ENCODE results near the gene KMT5C.

The KMT5C gene

DNA sequence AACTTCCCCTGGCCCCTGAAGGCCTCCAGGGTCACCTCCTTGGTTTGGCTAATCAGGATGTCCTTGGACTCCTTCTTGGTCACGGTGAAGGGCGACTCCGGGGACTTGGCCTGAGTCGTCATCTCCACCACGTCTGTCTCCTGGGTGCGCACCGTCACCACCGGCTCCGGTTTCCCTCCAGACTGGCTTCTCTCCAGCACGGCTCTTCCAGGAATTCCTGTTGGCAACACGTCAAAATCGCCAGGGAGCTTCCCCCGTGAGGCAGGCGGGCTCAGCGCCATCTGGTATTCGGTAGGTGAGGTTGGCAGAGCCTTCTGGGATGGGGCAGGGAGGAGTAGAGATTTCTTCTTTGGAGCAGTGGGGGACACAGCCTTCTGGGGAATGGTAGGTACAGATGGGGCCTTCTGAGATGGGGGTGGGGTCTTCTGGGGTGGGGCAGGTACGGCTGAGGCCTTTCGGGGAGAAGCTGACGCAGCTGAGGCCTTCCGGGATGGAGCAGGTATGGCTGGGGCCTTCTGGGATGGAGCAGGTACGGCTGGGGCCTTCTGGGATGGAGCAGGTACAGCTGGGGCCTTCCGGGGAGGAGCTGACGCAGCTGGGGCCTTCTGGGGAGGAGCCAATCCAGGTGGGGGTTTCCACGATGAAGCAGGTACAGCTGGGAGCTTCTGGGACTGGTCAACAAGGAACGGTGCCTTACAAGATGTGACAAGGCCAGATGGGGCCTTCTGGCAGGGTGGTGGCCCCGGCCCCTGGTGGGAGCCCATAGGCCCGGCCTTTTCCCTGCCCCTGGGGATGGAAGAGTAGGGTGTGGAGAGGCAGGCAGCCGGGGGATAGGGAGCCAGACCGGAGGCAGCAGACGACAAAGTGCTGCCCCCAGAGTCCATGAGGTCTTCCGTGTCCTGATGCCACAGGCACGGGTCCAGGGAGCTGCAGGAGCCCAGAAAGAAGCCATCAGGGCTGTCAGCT is 19.6 kb downstream of the KMT5C start:
- Mint-ChIP-seq H3K4me3 (no peak overlapping the region), H3K27ac (no peak overlapping the region), H3K36me3 (no peaks in the 10 kb centered on the region), H3K4me1 (peaks cover 3% of the 10 kb centered on the region), H3K9me3 (no peaks in the 10 kb centered on the region), H3K27me3 (peaks cover 21% of the 10 kb centered on the region)
- DNase-seq (ENCODE audit: low spot score in 2 of 2) (no peak), ATAC-seq (ENCODE audit: low read depth) (no peak)

DNA sequence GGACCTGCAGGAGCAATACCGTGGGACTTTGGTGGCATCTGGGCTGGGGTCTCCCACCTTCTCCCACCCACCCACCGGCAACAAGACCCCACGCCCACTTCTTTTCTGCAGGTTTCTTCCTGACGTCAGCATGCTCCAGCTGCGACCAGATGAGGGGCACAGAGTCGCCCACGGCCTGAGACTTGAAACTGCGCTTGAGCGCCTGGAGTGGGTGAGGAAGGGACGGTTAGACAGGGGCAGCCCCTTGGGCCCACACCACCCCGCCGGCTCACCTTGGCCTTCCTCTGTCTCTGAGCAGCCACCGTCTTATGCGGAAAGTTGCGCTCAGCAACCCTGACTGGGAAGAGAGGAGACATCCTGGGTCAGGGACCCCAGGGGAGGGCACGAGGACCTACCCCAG is 21.2 kb downstream of the KMT5C start:
- DNase-seq (ENCODE audit: low spot score in 2 of 2) (no peak), ATAC-seq (ENCODE audit: low read depth) (no peak)
- Mint-ChIP-seq H3K27me3 (peaks cover 16% of the 10 kb centered on the region), H3K27ac (no peak overlapping the region), H3K36me3 (no peaks in the 10 kb centered on the region), H3K4me3 (no peak overlapping the region), H3K4me1 (peaks cover 3% of the 10 kb centered on the region), H3K9me3 (no peaks in the 10 kb centered on the region)

DNA sequence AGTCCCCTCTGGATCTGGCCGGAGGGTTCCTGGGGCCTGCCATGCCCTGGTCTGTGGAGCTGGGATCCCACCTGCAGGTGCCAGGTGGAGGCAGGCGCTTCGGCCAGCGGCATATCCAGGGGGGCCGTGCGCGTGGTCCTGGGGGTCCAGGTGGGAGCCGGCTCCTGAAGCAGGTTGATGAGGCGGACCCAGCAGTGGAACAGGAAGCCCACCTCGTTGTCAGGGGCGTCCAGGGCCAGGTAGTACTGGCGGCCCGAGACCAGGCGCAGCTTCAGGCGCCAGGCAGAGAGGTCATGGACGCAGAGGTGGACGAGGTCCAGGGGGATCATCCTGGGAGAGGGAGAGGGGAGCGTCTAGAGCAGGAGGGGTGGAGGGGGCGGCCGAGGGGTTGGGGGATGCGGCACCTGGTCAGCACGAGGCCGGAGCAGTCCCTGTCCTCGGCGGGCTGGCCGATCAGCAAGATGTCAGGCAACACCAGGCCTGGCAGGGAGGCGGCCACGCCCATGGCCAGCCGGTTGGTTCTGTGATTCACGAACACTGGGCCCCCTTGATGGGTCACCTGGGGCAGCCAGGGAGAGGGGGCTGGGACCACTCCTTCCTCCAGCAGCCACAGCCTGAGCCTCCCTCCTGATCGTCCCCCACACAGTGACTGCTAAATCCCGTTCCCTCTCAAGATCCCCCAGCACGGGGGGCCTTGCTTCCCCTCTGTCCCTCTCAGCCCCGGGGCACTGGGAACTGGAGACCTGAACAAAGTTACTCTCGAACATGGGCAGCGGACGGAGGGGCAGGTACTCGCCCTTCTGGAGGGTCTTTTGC is 22.7 kb downstream of the KMT5C start:
- H3K9me3 Mint-ChIP-seq: no peaks in the 10 kb centered on the region
- H3K36me3 Mint-ChIP-seq: no peaks in the 10 kb centered on the region
- no peak for ATAC-seq (ENCODE audit: low read depth)
- DNase-seq (ENCODE audit: low spot score in 2 of 2): no peak
- H3K4me1 Mint-ChIP-seq: no peaks in the 10 kb centered on the region
- peaks cover 16% of the 10 kb centered on the region for H3K27me3 Mint-ChIP-seq
- no peak overlapping the region for H3K27ac Mint-ChIP-seq
- no peak overlapping the region for H3K4me3 Mint-ChIP-seq

DNA sequence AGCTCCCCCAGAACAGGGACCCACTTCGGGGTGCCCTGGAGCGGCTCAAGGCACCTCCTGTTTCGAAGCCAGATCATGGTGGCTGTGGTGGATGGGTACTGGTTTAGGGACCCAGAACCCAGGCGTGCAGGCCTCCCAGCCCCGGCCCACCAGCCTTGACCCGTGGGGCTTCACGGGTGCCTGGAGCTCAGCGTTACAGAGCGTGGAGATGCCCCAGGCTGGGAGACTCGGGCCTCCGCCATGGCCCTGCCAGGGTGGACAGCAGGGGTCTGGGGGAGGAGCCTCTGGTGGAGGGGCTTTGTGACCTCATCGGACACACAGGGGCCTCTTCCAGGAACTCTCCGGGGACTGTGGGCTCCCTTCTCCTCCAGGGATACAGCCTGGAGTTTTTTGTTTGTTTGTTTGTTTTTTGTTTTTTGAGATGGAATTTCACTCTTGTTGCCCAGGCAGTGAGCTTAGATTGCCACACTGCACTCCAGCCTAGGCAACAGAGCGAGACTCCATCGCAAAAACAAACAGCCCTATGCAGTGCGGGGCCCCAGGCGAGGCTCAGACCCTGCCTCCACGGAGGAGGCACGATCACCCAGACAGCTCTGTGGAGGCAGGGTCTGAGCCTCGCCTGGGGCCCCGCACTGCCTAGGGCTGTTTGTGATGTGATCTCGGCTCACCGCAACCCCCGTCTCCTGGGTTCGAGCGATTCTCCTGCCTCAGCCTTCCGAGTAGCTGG is 23.5 kb downstream of the KMT5C start, which contains the start of gene GARIN5B:
Gene GARIN5B (minus strand): TSS at position 271 of the 727 bp plus-strand sequence. CDS start 194 bp downstream, at position 77.
- no peak within 1 kb of the TSS for H3K4me3 Mint-ChIP-seq
- no peaks in the 10 kb centered on the region for H3K36me3 Mint-ChIP-seq
- no peak within 1 kb of the TSS for H3K27ac Mint-ChIP-seq
- peaks cover 14% of the 10 kb centered on the region for H3K27me3 Mint-ChIP-seq
- H3K4me1 Mint-ChIP-seq: no peaks in the 10 kb centered on the region
- ATAC-seq (ENCODE audit: low read depth) (no peak), DNase-seq (ENCODE audit: low spot score in 2 of 2) (no peak)
- no peaks in the 10 kb centered on the region for H3K9me3 Mint-ChIP-seq

DNA sequence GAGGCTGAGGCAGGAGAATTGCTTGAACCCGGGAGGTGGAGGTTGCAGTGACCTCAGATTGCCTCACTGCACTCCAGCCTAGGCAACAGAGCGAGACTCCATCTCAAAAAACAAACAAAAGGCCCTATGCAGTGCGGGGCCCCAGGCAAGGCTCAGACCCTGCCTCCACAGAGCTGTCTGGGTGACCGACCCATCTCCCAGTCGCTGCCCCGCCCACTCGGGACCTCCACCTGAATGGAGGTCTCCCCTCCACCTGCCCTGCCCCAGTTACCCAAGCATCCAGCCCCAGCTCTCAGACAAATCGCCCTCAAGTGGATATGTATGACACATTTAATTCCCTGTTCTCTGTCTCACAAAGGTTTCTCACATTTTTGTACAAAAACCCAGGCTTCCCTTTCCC is 25.6 kb downstream of the KMT5C start:
- no peaks in the 10 kb centered on the region for H3K9me3 Mint-ChIP-seq
- ATAC-seq (ENCODE audit: low read depth): no peak
- DNase-seq (ENCODE audit: low spot score in 2 of 2): no peak
- peaks cover 18% of the 10 kb centered on the region for H3K27me3 Mint-ChIP-seq
- H3K36me3 Mint-ChIP-seq: peaks cover 2% of the 10 kb centered on the region
- H3K4me3 Mint-ChIP-seq: no peak overlapping the region
- H3K4me1 Mint-ChIP-seq: peaks cover 3% of the 10 kb centered on the region
- no peak overlapping the region for H3K27ac Mint-ChIP-seq

DNA sequence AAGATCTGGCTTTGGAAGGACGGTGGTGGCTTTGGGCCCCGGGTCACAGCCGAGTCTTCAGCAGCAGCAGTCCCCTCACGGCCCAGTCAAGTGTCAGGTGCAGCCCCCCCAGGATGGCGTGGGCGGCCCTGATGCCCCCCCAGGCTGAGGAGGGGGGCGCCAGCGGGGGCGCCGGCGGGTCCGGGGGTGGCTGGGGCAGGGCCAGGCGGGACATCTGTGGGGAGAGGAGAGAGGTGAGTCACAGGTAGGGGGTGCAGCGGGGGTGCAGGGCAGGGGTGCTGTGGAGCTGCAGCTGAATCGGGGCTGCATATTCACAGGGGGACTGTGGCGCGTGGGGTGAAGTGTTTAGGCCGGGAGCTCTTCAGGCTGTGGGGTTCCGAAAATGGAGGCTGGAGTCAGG is 26.3 kb downstream of the KMT5C start:
- no peak overlapping the region for H3K27ac Mint-ChIP-seq
- DNase-seq (ENCODE audit: low spot score in 2 of 2): no peak
- ATAC-seq (ENCODE audit: low read depth): no peak
- no peaks in the 10 kb centered on the region for H3K9me3 Mint-ChIP-seq
- peaks cover 6% of the 10 kb centered on the region for H3K4me1 Mint-ChIP-seq
- H3K36me3 Mint-ChIP-seq: peaks cover 2% of the 10 kb centered on the region
- H3K27me3 Mint-ChIP-seq: peaks cover 22% of the 10 kb centered on the region
- no peak overlapping the region for H3K4me3 Mint-ChIP-seq

DNA sequence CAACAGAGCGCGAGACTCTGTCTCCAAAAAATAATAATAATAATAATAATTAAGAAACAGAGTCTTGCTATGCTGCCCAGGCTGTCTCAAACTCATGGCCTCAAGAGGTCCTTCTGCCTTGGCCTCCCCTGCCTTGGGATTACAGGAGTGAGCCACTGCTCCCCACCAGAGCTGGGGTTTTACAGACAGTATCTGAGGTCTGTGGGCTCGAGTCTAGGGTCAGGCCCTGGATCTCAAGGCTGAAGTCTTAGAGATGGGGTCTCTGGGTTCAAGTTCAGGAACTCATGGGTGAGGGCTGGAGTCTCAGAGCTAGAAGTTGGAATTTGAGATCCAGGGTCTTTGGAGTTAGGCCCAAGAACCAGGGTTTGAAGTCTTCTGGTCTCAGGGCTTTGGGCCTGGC is 27.1 kb downstream of the KMT5C start:
- H3K9me3 Mint-ChIP-seq: no peaks in the 10 kb centered on the region
- peaks cover 7% of the 10 kb centered on the region for H3K4me1 Mint-ChIP-seq
- DNase-seq (ENCODE audit: low spot score in 2 of 2): no peak
- peaks cover 2% of the 10 kb centered on the region for H3K36me3 Mint-ChIP-seq
- ATAC-seq (ENCODE audit: low read depth): no peak
- H3K27ac Mint-ChIP-seq: no peak overlapping the region
- peaks cover 24% of the 10 kb centered on the region for H3K27me3 Mint-ChIP-seq
- no peak overlapping the region for H3K4me3 Mint-ChIP-seq

DNA sequence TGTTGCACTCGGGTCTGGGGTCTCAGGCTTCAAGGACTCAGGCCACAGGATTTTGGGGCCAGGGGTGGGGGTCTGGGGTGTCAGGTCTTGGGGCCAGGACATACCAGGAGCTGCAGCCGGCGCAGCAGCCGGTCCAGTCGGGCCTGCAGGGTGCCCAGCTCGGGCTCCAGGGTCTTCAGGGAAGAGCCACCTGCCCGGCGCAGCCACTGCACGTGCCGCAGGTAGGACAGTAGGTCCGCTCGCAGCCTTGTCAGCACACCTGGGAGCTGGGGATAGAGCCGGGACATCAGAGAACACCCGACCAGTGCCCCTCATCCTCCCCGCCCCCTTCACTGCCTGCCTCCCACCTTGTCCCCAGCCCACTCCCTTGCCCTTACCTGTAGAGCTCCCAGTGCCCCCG is 28.4 kb downstream of the KMT5C start:
- no peak overlapping the region for H3K4me3 Mint-ChIP-seq
- H3K9me3 Mint-ChIP-seq: no peaks in the 10 kb centered on the region
- DNase-seq (ENCODE audit: low spot score in 2 of 2) (no peak), ATAC-seq (ENCODE audit: low read depth) (no peak)
- H3K27me3 Mint-ChIP-seq: peaks cover 30% of the 10 kb centered on the region
- H3K27ac Mint-ChIP-seq: no peak overlapping the region
- peaks cover 2% of the 10 kb centered on the region for H3K36me3 Mint-ChIP-seq
- H3K4me1 Mint-ChIP-seq: peaks cover 10% of the 10 kb centered on the region

DNA sequence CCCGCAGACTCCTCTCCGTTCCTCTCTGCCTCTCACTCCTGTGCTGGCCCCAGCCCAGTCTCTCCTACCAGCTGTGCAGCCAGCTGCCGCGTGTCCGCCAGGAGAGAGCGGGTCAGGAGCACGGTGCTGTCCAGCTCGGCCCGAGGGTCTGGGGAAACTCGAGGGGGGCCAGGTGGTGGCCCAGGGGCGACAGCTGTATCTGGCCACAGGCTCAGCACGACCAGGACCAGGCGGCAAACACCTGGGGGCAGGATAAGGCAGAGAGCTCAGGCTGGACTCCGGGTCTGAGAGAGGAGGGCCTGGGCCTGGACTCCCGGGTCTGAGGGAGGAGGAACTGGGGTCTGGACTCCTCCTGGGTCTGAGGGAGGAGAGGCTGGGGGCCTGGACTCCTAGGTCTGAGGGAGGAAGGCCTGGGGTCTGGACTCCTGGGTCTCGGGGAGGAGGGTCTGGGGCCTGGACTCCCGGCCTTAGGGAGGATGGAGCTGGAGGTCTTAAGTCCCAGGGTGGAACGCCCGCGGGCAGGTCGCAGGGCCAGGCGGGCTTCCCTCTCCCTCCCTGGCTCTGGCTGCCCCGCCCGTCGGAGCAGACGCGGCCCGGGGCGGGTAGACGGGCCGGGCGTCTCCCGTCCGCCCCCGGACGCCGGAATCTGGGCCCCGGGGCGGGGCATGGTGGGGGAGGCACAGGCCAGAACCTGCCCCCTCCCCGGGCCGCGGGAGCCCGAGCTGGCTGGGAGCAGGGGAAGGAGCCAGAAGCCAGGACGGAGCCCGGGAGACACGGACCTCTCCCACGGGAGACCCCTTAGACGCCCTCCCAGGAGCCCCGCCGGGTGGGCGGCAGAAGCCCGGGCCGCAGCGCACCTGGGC is 29.3 kb downstream of the KMT5C start:
- DNase-seq (ENCODE audit: low spot score in 2 of 2) (no peak), ATAC-seq (ENCODE audit: low read depth) (peak; percentile 48)
- peaks cover 36% of the 10 kb centered on the region for H3K27me3 Mint-ChIP-seq
- H3K9me3 Mint-ChIP-seq: no peaks in the 10 kb centered on the region
- no peak overlapping the region for H3K4me3 Mint-ChIP-seq
- H3K27ac Mint-ChIP-seq: no peak overlapping the region
- peaks cover 14% of the 10 kb centered on the region for H3K4me1 Mint-ChIP-seq
- peaks cover 2% of the 10 kb centered on the region for H3K36me3 Mint-ChIP-seq

DNA sequence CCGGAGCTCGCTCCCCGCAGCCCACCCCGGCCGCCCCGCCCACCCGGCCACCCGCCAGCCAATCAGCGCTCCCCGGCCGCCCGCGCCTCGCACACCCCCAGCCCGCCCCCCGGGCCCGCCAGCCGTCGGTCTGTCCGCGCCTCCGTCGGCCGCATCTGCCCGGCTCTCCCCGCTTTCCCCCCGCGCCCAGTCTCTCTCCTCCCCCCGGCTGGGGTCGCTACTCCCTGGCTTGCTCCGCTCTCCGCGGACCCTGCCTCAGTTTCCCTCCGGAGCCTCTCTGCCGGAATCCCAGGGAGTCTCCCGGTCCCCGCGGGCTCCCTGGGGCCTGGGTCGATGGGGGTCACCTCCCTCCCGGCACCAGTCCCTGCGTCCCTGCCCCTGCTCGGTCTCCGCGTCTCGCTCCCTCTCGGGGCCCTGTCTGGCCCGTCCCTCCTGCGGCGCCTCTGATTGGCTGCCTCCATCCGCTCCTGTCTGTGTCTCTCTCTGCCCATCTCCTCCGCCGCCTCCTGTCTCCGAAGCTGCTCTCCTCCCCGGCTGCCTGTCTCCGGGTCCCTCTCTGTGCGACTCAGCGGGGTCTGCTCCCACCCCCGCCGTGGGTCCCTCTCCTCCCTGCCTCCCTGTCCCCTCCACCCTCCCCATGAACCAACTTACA is 30.1 kb downstream of the KMT5C start:
- peak; percentile 47 for ATAC-seq (ENCODE audit: low read depth)
- H3K27ac Mint-ChIP-seq: no peak overlapping the region
- DNase-seq (ENCODE audit: low spot score in 2 of 2): no peak
- no peaks in the 10 kb centered on the region for H3K9me3 Mint-ChIP-seq
- H3K27me3 Mint-ChIP-seq: peaks cover 36% of the 10 kb centered on the region
- peak overlapping the region; percentile 85 for H3K4me3 Mint-ChIP-seq
- H3K4me1 Mint-ChIP-seq: peaks cover 14% of the 10 kb centered on the region
- H3K36me3 Mint-ChIP-seq: peaks cover 2% of the 10 kb centered on the region

DNA sequence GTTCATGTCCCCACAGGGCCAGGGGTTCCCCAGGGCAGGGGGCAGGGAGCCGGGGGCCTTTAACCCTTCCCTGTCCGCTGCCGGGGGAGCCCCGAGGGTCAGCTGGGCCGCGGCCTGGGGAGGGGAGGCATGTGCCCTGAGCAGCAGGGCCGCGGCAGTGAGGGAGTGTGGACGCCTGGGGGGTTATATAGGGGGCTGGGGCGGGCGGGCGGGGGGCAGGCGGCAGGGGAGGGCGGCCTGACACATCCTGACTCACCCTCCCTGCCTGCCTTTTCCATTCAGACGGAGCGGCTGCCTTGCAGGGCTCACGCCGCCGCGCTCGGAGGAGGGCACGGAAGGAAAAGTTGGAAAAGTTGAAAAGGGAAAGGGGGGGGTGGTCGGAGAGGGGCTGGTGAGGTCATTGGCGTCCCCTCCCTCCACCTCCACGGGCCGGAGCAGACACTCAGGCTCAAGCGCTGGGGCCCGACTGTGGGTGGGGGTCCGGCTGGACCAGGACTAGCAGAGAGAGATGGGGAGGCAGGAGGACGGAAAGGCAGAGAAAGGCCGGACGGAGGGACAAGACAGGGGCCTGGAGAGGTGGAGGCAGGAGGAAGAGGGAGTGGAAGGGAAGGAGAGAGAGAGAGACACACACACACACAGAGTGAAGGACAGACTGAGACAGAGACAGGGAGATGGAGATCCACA is 30.8 kb downstream of the KMT5C start, which contains the start of gene IL11:
Gene IL11 (minus strand): TSS at position 159 of the 684 bp plus-strand sequence. CDS start 153 bp downstream, at position 6.
- peak within 1 kb of the TSS; percentile 85 for H3K4me3 Mint-ChIP-seq
- H3K27me3 Mint-ChIP-seq: peaks cover 38% of the 10 kb centered on the region
- H3K9me3 Mint-ChIP-seq: no peaks in the 10 kb centered on the region
- H3K27ac Mint-ChIP-seq: no peak within 1 kb of the TSS
- peaks cover 2% of the 10 kb centered on the region for H3K36me3 Mint-ChIP-seq
- peaks cover 14% of the 10 kb centered on the region for H3K4me1 Mint-ChIP-seq
- ATAC-seq (ENCODE audit: low read depth) (no peak), DNase-seq (ENCODE audit: low spot score in 2 of 2) (no peak)

DNA sequence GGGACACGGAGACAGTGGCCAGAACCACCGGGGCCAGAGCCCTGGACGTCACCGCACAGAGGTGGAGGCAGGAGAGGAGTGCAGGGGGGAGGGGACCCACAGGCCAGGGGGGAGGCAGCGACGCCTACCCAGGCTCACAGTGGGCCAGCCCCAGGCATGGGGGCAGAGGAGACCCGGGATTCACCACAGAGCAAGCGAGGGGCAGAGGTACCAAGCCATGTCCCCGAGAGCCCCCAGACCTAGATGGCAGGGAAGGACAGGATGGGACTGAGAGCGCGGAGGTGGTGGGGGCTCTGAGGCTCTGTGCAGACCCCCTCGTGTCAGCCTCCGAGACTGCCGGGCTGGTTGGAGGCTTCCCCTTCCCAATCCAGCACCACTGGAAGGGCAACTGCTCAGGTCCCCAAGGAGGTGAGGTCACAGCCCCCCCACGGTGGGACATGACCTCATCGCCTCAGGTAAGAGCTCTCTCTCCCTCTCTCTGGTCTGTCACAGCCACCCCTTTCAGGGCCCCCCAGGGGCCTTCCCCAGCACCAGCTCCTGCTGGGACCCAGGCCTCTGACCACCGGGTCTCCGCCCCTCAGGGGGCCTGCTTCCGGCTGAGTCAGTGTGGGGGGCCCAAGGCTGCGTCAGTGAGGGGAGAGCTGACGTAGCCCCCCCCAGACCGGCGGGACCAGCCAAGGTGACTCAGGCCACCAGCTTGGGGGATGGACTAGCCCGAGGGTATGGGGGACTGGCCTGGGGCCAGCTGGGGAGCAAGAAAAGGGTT is 32.8 kb downstream of the KMT5C start:
- DNase-seq (ENCODE audit: low spot score in 2 of 2): no peak
- Mint-ChIP-seq H3K9me3 (no peaks in the 10 kb centered on the region), H3K4me1 (peaks cover 14% of the 10 kb centered on the region), H3K27me3 (peaks cover 41% of the 10 kb centered on the region), H3K4me3 (no peak overlapping the region), H3K36me3 (peaks cover 2% of the 10 kb centered on the region), H3K27ac (no peak overlapping the region)
- no peak for ATAC-seq (ENCODE audit: low read depth)

All from memory B cell (primary cell).